ENCODE measurements around the gene ARID1B.
A peak's percentile ranks its signal among the peaks of the same experiment; 100 is the strongest.

Gene ARID1B

GRCh38 chr6:157056275-157056674 is 279.1 kb downstream of the ARID1B start:
- peak overlapping the region; percentile 93 for H3K27ac Mint-ChIP-seq
- H3K4me1 Mint-ChIP-seq (ENCODE audit: low read depth) = peaks cover 47% of the 10 kb centered on the region
- H3K27me3 Mint-ChIP-seq = no peaks in the 10 kb centered on the region
- H3K4me3 Mint-ChIP-seq = peak overlapping the region; percentile 68
- H3K9me3 Mint-ChIP-seq (ENCODE audit: low read depth) = no peaks in the 10 kb centered on the region
- no peaks in the 10 kb centered on the region for H3K36me3 Mint-ChIP-seq

DNA sequence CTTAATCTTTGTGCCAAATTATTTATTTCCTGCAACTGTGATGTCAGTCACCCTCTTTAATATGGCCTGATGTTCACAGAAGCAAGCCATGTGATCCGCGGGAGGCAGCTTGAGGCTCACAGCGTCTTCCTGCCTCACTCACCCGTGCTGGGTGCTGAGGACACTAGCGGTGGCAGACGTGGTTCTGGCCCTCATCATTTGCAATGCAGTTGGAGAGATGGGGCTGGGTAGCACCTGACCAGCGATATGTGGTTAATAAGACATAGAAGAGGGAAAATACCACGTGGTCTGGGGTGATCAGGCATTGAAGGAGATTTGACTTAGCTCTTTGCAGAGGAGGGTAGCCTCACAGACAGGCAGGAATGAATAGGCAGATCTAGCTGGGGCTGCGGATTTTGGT is 281.4 kb downstream of the ARID1B start:
- H3K36me3 Mint-ChIP-seq = peaks cover 2% of the 10 kb centered on the region
- H3K9me3 Mint-ChIP-seq (ENCODE audit: low read depth) = no peaks in the 10 kb centered on the region
- H3K27ac Mint-ChIP-seq = no peak overlapping the region
- no peak overlapping the region for H3K4me3 Mint-ChIP-seq
- no peaks in the 10 kb centered on the region for H3K27me3 Mint-ChIP-seq
- H3K4me1 Mint-ChIP-seq (ENCODE audit: low read depth) = peaks cover 51% of the 10 kb centered on the region

GRCh38 chr6:157059781-157060180 is 282.6 kb downstream of the ARID1B start:
- Mint-ChIP-seq H3K4me3 (no peak overlapping the region), H3K9me3 (ENCODE audit: low read depth) (no peaks in the 10 kb centered on the region), H3K27ac (no peak overlapping the region), H3K36me3 (peaks cover 4% of the 10 kb centered on the region), H3K27me3 (no peaks in the 10 kb centered on the region), H3K4me1 (ENCODE audit: low read depth) (peaks cover 48% of the 10 kb centered on the region)

- H3K36me3 Mint-ChIP-seq = peaks cover 5% of the 10 kb centered on the region
- H3K4me3 Mint-ChIP-seq = no peak overlapping the region
- no peaks in the 10 kb centered on the region for H3K9me3 Mint-ChIP-seq (ENCODE audit: low read depth)
- no peak overlapping the region for H3K27ac Mint-ChIP-seq
- peaks cover 42% of the 10 kb centered on the region for H3K4me1 Mint-ChIP-seq (ENCODE audit: low read depth)
- H3K27me3 Mint-ChIP-seq = no peaks in the 10 kb centered on the region
These were observed 283.3 kb downstream of the ARID1B start for GRCh38 chr6:157060440-157060952.

DNA sequence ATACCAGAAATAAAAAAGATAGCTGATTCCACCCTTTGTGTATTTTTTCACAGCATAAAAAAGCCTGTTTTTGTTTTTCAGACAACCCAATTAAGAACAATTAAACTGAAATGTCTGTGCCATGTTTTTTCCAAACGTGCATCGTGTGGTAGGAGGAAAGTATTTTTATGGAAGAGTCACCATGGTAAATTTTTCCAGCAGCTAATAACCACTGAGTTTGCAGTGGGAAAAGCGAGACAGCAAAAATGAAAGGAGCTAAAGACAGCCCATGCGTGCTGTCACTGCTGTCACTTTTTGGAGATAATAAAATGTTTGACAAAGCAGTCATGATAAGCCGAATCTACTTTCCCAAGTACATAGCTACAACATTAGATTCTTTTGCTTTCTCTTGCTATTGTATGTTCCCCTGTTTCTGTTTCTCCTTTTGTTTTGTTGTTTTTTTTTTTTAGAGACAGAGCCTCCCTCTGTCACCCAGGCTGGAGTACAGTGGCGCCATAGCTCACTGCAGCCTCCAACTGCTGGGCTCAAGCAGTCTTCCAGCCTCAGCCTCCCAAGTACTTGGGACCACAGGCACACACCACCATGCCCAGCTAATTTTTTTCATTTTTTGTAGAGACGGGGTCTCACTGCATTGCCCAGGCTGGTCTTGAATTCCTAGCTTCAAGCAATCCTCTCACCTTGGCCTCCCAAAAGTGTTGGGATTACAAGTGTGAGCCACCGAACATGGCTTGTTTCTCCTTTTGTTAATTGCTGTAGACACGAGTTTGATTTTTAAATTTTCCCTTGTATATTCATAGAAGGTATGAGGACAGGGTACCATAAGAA is 284.8 kb downstream of the ARID1B start:
- peaks cover 8% of the 10 kb centered on the region for H3K36me3 Mint-ChIP-seq
- no peak overlapping the region for H3K4me3 Mint-ChIP-seq
- no peaks in the 10 kb centered on the region for H3K27me3 Mint-ChIP-seq
- H3K9me3 Mint-ChIP-seq (ENCODE audit: low read depth) = no peaks in the 10 kb centered on the region
- no peak overlapping the region for H3K27ac Mint-ChIP-seq
- H3K4me1 Mint-ChIP-seq (ENCODE audit: low read depth) = peaks cover 44% of the 10 kb centered on the region

- Mint-ChIP-seq H3K27me3 (no peaks in the 10 kb centered on the region), H3K27ac (peak overlapping the region; percentile 7), H3K9me3 (ENCODE audit: low read depth) (no peaks in the 10 kb centered on the region), H3K4me1 (ENCODE audit: low read depth) (peaks cover 54% of the 10 kb centered on the region), H3K4me3 (no peak overlapping the region), H3K36me3 (peaks cover 8% of the 10 kb centered on the region)
These were observed 286.2 kb downstream of the ARID1B start for GRCh38 chr6:157063176-157063905.

DNA sequence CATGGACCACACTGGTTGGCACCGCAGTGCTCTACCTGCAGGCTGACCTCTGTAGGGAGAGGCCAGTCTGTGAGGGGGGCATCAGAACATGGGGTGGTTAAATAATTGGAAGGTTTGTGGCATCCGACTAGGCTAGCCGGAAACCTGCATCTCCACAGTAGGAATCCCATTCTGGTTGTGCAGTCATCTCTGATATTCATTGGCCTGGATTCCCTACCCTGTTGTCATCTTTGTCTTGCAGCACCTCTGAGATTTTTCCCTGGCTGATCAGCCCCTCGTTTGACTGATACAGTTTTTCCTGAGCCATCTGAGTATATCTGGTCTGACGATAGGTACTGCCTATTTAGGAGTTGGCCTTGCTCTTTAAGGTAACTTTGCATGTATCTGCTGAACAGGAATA is 286.7 kb downstream of the ARID1B start:
- Mint-ChIP-seq H3K4me1 (ENCODE audit: low read depth) (peaks cover 56% of the 10 kb centered on the region), H3K27me3 (no peaks in the 10 kb centered on the region), H3K36me3 (peaks cover 8% of the 10 kb centered on the region), H3K27ac (no peak overlapping the region), H3K4me3 (no peak overlapping the region), H3K9me3 (ENCODE audit: low read depth) (no peaks in the 10 kb centered on the region)

DNA sequence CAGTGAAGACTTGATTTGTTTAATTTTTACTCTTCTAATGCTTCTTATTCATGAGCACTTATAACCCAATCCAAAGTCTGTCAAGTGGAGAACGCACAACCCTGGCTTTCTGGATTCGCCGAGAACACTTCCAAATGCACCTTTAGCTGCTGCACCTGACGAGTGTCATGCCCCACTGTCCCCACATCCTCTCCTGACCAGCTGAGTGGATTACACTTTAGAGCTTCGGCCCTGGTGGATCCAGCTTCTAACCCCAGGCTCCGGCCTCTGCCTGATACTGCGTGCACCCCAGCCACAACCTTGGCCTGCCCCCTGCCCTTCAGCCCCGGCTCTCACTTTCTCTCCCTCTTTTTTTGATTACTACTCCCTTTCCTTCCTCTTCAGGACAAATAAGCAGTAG is 287.3 kb downstream of the ARID1B start:
- Mint-ChIP-seq H3K4me3 (no peak overlapping the region), H3K27me3 (no peaks in the 10 kb centered on the region), H3K9me3 (ENCODE audit: low read depth) (no peaks in the 10 kb centered on the region), H3K27ac (no peak overlapping the region), H3K4me1 (ENCODE audit: low read depth) (peaks cover 54% of the 10 kb centered on the region), H3K36me3 (peaks cover 8% of the 10 kb centered on the region)

- Mint-ChIP-seq H3K4me1 (ENCODE audit: low read depth) (peaks cover 56% of the 10 kb centered on the region), H3K27me3 (no peaks in the 10 kb centered on the region), H3K27ac (no peak overlapping the region), H3K9me3 (ENCODE audit: low read depth) (no peaks in the 10 kb centered on the region), H3K36me3 (peaks cover 8% of the 10 kb centered on the region), H3K4me3 (no peak overlapping the region)
These were observed 288.2 kb downstream of the ARID1B start for GRCh38 chr6:157065366-157065765.

DNA sequence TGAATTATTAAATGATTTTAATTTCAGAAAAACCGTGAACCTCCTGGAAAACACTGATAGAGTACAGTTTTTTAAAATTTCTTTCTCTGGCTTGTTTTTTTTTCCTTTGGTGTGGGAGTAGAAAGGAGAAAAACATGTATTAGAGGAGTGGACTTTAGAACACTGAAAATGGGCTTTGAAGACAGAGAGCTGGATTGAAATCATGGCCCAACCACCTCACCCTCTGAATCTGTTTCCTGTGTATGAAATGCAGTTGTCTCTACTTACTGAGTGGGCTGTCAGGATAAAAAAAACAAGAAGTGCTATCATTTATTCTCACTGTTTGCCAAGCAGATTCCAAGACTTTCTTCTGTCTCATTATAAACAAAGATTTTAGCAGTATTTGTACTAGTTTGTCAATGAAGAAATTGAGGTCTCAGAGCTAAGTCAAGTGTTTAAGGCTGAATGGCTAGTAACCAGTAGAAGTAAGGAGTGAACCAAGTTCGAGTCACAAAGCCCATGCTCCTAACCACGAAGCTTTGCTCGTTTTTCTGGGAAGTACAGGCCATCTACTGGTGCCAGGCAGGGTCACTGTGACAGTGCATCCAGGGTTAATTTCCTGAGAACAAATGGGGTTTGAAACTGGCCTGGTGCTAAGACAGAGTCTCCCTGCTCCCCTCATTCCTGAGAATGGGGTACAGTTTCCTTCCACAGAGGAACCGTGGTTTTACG is 289.8 kb downstream of the ARID1B start:
- Mint-ChIP-seq H3K27ac (peak overlapping the region; percentile 52), H3K27me3 (no peaks in the 10 kb centered on the region), H3K36me3 (peaks cover 8% of the 10 kb centered on the region), H3K9me3 (ENCODE audit: low read depth) (no peaks in the 10 kb centered on the region), H3K4me1 (ENCODE audit: low read depth) (peaks cover 66% of the 10 kb centered on the region), H3K4me3 (peak overlapping the region; percentile 22)

DNA sequence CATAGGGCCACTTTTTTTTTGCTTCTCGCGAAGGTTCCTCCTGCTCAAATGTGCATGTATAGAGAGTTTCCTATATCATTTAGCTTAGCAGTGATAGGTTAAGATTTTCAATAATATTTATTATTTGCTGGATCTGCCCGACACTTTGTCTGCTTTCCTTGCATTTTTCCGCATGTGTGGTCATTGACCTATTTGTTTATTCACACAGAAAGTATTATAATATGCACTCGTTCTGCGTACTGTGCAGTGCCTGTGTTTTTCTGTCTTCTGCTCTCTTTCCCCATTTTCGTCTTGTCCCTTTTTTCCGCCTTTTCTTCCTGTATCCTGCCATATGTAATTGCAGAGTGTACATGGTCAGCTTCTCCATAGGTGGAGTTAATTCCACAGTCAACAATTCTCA is 290.3 kb downstream of the ARID1B start:
- Mint-ChIP-seq H3K36me3 (peaks cover 8% of the 10 kb centered on the region), H3K9me3 (ENCODE audit: low read depth) (no peaks in the 10 kb centered on the region), H3K4me1 (ENCODE audit: low read depth) (peaks cover 66% of the 10 kb centered on the region), H3K4me3 (no peak overlapping the region), H3K27me3 (no peaks in the 10 kb centered on the region), H3K27ac (peak overlapping the region; percentile 30)

DNA sequence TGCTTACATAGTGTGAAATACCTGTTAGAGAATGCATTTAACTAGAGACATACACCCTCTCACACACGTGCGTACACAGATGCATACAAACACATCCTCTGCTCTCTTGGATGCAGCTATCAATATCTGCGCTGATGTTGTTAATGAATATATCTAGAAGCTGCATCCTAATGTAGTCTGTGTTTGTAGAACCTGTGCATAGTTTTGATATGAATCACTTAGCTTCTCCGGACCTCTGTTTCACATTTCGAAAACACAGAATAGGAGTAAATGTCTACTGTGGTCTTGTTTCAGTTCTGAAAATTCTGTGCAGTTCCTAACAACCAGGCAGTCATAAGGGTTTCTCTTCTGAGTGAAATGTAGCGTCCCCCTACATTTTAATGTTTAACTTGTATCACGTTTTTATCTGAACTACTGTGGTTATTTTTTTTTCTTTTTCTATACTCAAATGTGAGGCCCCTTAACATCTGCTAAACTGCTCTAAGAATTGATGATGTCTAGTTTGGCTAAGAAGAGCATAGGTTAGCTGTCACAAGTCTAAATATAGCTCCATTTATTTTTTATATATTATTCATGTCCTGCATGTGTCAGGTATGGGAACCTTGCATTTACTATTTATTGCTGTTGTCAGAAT is 291.6 kb downstream of the ARID1B start:
- peak overlapping the region; percentile 66 for H3K27ac Mint-ChIP-seq
- no peaks in the 10 kb centered on the region for H3K9me3 Mint-ChIP-seq (ENCODE audit: low read depth)
- no peaks in the 10 kb centered on the region for H3K27me3 Mint-ChIP-seq
- H3K36me3 Mint-ChIP-seq = peaks cover 9% of the 10 kb centered on the region
- H3K4me1 Mint-ChIP-seq (ENCODE audit: low read depth) = peaks cover 58% of the 10 kb centered on the region
- peak overlapping the region; percentile 53 for H3K4me3 Mint-ChIP-seq

GRCh38 chr6:157069585-157069984 is 292.4 kb downstream of the ARID1B start:
- Mint-ChIP-seq H3K4me1 (ENCODE audit: low read depth) (peaks cover 56% of the 10 kb centered on the region), H3K27me3 (no peaks in the 10 kb centered on the region), H3K4me3 (no peak overlapping the region), H3K27ac (no peak overlapping the region), H3K36me3 (peaks cover 12% of the 10 kb centered on the region), H3K9me3 (ENCODE audit: low read depth) (no peaks in the 10 kb centered on the region)

GRCh38 chr6:157070403-157071107 is 293.4 kb downstream of the ARID1B start:
- no peak overlapping the region for H3K4me3 Mint-ChIP-seq
- H3K36me3 Mint-ChIP-seq = peaks cover 14% of the 10 kb centered on the region
- H3K4me1 Mint-ChIP-seq (ENCODE audit: low read depth) = peaks cover 61% of the 10 kb centered on the region
- no peaks in the 10 kb centered on the region for H3K9me3 Mint-ChIP-seq (ENCODE audit: low read depth)
- no peaks in the 10 kb centered on the region for H3K27me3 Mint-ChIP-seq
- no peak overlapping the region for H3K27ac Mint-ChIP-seq

All from activated naive CD8-positive, alpha-beta T cell (primary cell).